GM21723 (cell line): ENCODE measurements around the gene AGTRAP.

Experiments
- ATAC-seq: cut with Tn5 transposase; IDR thresholded peaks from one replicate; pipeline ENCODE4 v1.9.1; 2021; ENCODE audit warnings: mild to moderate bottlenecking, moderate library complexity; ENCODE audit not compliant: unreplicated experiment

The AGTRAP gene

GRCh38 chr1:11705596-11705995 lies 30.3 kb upstream of the AGTRAP start:
- ATAC-seq = no peak

DNA sequence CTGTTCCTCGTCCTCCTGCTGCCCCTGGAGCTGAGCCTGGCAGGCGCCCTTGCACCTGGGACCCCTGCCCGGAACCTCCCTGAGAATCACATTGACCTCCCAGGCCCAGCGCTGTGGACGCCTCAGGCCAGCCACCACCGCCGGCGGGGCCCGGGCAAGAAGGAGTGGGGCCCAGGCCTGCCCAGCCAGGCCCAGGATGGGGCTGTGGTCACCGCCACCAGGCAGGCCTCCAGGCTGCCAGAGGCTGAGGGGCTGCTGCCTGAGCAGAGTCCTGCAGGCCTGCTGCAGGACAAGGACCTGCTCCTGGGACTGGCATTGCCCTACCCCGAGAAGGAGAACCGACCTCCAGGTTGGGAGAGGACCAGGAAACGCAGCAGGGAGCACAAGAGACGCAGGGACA lies 29.6 kb upstream of the AGTRAP start:
- ATAC-seq = no peak

DNA sequence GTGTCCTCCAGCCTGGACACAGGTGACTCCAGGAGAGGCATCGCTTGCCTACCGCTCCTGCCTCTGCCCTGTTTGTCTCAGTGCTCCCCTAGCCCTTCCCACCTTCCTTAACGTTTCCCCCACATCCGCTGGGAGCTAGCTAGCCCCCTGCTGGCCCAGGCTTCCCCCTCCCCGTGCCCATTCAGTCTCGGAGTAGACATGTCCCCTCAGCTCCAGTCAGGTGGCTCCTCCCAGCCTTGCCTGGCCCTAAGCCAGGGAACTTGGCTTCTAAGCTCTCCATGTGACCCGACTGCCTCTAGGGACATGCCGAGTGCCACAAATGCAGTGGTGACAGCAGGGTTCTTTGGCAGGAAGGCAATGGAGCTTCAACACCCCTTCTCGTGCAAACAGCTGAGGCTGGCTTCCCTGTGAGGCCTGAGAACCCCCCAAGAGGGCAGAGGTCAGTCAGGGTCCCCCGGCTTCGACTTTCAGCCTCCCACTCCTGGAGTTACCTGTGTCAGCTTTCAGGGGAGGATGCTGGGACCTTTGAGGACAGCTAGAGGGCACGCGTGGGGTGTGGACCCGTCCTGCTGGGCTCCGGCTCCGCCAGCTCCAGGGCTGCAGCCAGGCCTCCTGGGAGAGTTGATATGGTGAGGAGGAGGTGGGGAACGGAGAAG lies 28.2 kb upstream of the AGTRAP start:
- ATAC-seq = no peak

GRCh38 chr1:11708554-11709350 lies 27.2 kb upstream of the AGTRAP start:
- ATAC-seq = no peak

- no peak for ATAC-seq
Observed at GRCh38 chr1:11711490-11711889, 24.4 kb upstream of the AGTRAP start.

GRCh38 chr1:11712285-11712684 lies 23.7 kb upstream of the AGTRAP start:
- no peak for ATAC-seq

DNA sequence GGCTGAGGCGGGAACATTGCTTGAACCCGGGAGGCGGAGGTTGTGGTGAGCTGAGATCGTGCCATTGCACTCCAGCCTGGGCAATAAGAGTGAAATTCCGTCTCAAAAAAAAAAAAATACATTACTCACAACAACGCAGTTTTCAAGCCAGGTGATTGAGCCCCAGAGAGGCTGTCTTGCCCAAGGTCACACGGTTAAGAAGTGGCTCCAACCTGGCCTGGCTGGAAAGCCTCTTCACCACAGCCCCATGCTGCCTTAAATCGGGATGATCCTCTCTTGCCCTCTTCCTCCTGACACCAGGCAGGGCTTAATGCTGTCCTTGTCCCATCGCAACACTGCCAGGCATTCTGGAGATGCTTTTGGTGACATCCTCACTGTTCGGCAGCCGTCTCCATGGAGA lies 22.8 kb upstream of the AGTRAP start:
- ATAC-seq = no peak

DNA sequence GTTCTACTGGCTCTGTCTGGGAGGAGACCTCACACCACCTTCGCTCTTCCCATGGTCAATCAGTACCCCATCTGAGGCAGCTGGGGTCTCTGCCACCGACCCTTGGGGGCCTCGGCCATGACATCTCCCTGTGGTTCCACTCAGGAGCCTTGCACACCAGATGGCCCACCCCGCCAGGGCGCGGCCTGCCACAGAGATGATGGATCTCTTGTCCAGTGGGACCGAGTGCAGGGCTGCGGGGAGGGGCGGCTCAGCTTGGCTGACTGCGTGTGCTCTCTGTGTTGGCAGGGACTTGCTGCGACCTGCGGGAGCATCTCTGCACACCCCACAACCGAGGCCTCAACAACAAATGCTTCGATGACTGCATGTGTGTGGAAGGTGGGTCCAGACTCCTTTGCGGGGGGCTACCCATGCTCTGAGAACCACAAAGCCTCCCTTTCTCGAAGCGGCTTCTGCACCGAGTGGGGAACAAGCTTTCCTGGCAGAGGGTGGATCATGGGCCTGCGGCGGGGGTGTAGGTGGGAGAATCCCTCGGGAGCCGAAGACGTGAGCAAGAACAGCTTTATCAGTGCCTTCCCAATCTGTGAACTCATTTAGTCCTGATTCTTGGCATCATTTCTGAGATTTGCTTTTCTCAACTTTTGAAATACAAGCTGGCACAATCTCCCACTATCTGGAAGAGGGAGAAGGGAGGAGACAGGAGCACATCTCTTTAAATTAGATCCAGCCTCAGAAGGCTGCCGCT lies 20.9 kb upstream of the AGTRAP start:
- no peak for ATAC-seq

- peak; percentile 61 for ATAC-seq
Observed at GRCh38 chr1:11719313-11720032, 16.5 kb upstream of the AGTRAP start.

DNA sequence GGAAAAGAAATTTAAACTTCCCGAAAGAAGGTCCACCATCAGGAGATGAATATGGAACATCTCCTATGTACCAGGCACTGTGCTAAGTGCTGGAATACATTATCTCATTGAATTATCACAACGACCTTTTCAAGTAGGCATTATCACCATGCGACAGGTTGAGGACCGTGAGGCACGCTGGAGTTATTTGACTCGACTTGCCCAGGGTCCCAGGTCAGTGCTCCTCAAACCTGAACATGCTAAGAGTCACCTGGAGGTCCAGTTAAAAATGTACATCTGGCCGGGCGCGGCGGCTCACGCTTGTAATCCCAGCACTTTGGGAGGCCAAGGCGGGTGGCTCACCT lies 15.9 kb upstream of the AGTRAP start:
- no peak for ATAC-seq

GRCh38 chr1:11720525-11720924 lies 15.4 kb upstream of the AGTRAP start:
- no peak for ATAC-seq

- ATAC-seq = no peak
Observed at GRCh38 chr1:11721311-11721710, 14.6 kb upstream of the AGTRAP start.

- no peak for ATAC-seq
Observed at GRCh38 chr1:11722538-11722937, 13.4 kb upstream of the AGTRAP start.

DNA sequence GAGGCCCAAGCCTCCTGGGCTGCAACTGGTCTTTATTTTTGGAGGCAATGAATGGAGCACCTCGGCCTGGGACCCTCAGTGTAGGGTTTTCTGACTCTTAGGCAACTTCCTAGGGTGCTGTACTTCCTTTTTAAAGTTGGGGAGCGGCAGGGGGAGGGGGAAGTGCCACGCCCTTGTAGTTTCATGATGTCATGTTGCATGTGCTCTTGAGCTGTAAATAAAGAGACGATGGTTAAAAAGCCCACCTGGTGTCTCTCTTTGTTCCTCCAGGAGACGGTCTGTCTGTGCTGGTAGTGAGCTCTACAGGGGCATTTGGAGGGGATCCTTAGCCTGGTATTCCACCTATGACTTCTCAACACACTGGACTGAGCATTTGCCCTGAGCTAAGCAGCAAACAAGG lies 10.3 kb upstream of the AGTRAP start:
- no peak for ATAC-seq

DNA sequence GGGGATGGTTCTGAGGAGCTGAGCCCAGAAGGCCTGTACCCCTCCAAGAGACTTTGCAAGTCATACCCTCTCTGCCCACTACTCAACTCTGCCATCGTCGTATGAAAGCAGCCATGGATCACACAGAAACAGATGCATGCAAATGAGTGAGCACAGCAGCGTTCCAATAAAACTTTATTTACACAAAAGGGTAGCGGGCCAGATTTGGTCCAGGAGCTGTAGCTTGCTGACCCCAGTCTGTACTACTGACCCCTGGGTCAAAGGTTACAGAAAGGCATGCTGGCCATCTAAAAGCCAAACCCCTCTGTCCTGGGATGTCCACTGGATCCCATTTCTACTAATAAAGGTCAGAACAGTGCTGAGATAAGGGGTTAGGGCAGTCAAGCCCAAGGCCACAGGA lies 8.8 kb upstream of the AGTRAP start:
- ATAC-seq = no peak

GRCh38 chr1:11728126-11728806 lies 7.7 kb upstream of the AGTRAP start:
- ATAC-seq = no peak

DNA sequence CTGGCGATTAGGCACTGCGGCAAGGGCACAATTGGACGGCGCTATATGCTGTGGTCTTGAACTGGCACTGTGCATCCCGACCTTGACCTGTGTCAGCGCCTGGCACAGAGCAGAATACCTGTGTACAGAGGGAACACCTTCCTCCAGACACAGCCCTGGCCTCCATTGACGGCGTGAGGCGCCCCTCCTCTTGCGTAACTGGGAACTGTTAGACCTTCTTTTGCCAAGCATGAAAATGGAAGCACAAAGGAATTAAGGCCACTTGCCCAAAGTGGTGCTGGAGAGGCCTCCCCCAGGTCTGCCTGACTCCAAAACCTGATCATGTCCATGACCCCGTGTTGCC lies 6.8 kb upstream of the AGTRAP start:
- no peak for ATAC-seq

- no peak for ATAC-seq
Observed at GRCh38 chr1:11729498-11730428, 6.2 kb upstream of the AGTRAP start.

DNA sequence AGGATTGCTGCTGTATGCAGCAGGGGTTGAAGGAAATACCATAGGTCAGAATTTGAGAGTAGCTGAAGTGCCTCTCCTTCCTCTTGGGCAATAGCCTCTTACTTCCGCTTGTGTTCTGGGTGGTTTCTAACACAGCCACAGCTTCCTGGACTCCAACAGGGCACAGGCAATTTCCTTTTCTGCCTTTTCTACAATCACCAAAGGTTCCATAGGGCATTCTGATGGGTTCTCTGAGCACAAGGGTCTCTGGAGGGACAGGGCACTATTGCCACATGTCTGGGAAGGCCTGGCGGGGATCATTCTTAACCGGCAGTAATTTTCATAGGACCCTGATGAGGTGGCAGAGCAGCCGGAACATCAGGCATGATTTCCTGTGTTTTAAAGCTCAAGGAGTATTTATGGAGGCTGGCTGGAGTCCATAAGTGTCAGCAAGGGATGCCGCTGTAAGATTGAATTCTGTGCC lies 5.5 kb upstream of the AGTRAP start:
- no peak for ATAC-seq
